CD4-positive, alpha-beta memory T cell (primary cell): ENCODE data around the gene FAIM2. TPM values are rescaled to one million over a fixed set of nuclear protein-coding genes. Genes with fewer than 3 reads are reported as not detected.
A peak's percentile ranks its signal among the peaks of the same experiment; 100 is the strongest.

ENCODE experiments used
- CTCF ChIA-PET: fragments of 350-600 bp; sonication (Branson Sonifier 250); formaldehyde crosslinking; loops from one replicate; lab custom pipeline; 2021; ENCODE audit warnings: inconsistent platforms; ENCODE audit not compliant: partially characterized antibody; lab: Charles Lee
- POLR2A ChIA-PET: fragments of 350-600 bp; sonication (Branson Sonifier 250); formaldehyde crosslinking; loops from one replicate; lab custom pipeline; 2021; ENCODE audit not compliant: partially characterized antibody; lab: Charles Lee
- DNase-seq, 5 donors: peaks; one replicate each; pipeline versions ENCODE4 v3.0.0 to v3.0.0-alpha.2; 2020 to 2022; ENCODE audit warnings: mixed read lengths in 1 of 5
- H3K27ac ChIP-seq: one replicate; pipeline ENCODE4 v1.7.0; 2013; ENCODE audit warnings: low read depth, low read length
- H3K27me3 ChIP-seq: 2 replicates; pipeline ENCODE4 v1.7.0; 2013; ENCODE audit warnings: mild to moderate bottlenecking, low read length, moderate library complexity; ENCODE audit not compliant: insufficient read depth
- H3K36me3 ChIP-seq: 2 replicates; pipeline ENCODE4 v1.7.0; 2013; ENCODE audit warnings: mild to moderate bottlenecking, low read length, moderate library complexity; ENCODE audit not compliant: insufficient read depth
- H3K4me1 ChIP-seq: 2 replicates; pipeline ENCODE4 v1.7.0; 2013; ENCODE audit warnings: mild to moderate bottlenecking, low read length, moderate library complexity; ENCODE audit not compliant: insufficient read depth
- H3K4me3 ChIP-seq, 2 donors: one replicate each; pipeline ENCODE4 v1.7.0; 2013; ENCODE audit warnings: low read length in 2 of 2, mild to moderate bottlenecking in 1 of 2
- H3K9me3 ChIP-seq, 2 donors: one replicate each; pipeline ENCODE4 v1.7.0; 2013; ENCODE audit warnings: low read length in 2 of 2, control low read depth in 1 of 2; ENCODE audit not compliant: control insufficient read depth in 1 of 2
- H3K27ac Mint-ChIP-seq, 7 donors: one replicate each; pipeline ENCODE4 v1.8.0; 2020 to 2021; ENCODE audit warnings: mixed read lengths in 7 of 7, mild to moderate bottlenecking in 6 of 7, inconsistent platforms in 3 of 7, moderate library complexity in 3 of 7
- H3K27me3 Mint-ChIP-seq, 2 donors: one replicate each; pipeline ENCODE4 v1.8.0; 2020 to 2021; ENCODE audit warnings: mixed read lengths in 2 of 2
- H3K36me3 Mint-ChIP-seq, 2 donors: one replicate each; pipeline ENCODE4 v1.8.0; 2020 to 2021; ENCODE audit warnings: mixed read lengths in 2 of 2, inconsistent platforms in 1 of 2, mild to moderate bottlenecking in 1 of 2
- H3K4me1 Mint-ChIP-seq, 4 donors: one replicate each; pipeline ENCODE4 v1.8.0; 2020 to 2021; ENCODE audit warnings: mixed read lengths in 4 of 4, mild to moderate bottlenecking in 1 of 4
- H3K4me3 Mint-ChIP-seq, 8 donors: one replicate each; pipeline ENCODE4 v1.8.0; 2020 to 2021; ENCODE audit warnings: mixed read lengths in 8 of 8, mild to moderate bottlenecking in 7 of 8, moderate library complexity in 6 of 8, inconsistent platforms in 3 of 8
- H3K9me3 Mint-ChIP-seq, 8 donors: one replicate each; pipeline ENCODE4 v1.8.0; 2020 to 2021; ENCODE audit warnings: mixed read lengths in 8 of 8, mild to moderate bottlenecking in 5 of 8, inconsistent platforms in 3 of 8, moderate library complexity in 1 of 8
- intact Hi-C: fragments of 100-400 bp; cut with micrococcal nuclease; formaldehyde crosslinking; loops from one replicate; pipeline ENCODE4 v1.15.1; 2023
- polyA plus RNA-seq, 2 donors: library from polyadenylated mRNA; unstranded; fragments of 300-500 nt; fragmentation: Illumina TruSeq; gene quantifications; one replicate each; pipeline ENCODE4 v1.2.3, GENCODE V29; 2021
- total RNA-seq, 2 experiments: library from RNA; stranded (reverse); gene quantifications; one replicate each; pipeline ENCODE4 v1.2.3, GENCODE V29; 2021

FAIM2 gene
- total and polyA plus RNA-seq, 4 experiments from 2014 or later = 0.08 to 0.59 (median 0.17) TPM; not detected in 1

DNA sequence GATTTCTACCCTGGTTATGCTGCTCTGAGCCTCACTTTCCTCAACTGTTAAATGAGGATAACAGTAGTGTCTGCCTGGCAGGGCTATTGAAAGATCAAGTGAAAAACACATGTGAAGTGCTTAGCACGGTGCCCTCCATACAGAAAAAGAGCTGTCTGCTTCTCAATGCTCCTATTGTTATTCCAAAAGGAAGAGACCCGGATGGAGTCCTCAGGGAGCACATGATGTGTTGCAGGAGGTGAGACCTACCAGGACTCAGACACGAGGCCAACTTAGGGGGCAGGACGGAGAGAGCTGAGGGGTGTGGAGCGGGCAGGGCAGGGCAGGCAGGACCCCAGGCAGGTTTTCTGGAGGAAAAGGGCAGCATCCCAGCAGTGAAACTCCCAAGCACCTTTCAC, 8.9 kb downstream of the FAIM2 start:
- Mint-ChIP-seq H3K27ac (no peak overlapping the region), H3K36me3 (no peaks in the 10 kb centered on the region), H3K4me3 (no peak overlapping the region), H3K9me3 (no peaks in the 10 kb centered on the region), H3K4me1 (peaks cover 0 to 2% (median 0%) of the 10 kb centered on the region in 4 donors), H3K27me3 (peaks cover 0 to 3% of the 10 kb centered on the region in 2 donors)
- POLR2A ChIA-PET = no interaction called here
- Histone ChIP-seq H3K4me1 (no peaks in the 10 kb centered on the region), H3K27ac (no peak overlapping the region), H3K9me3 (no peaks in the 10 kb centered on the region), H3K4me3 (no peak overlapping the region), H3K27me3 (no peaks in the 10 kb centered on the region), H3K36me3 (no peaks in the 10 kb centered on the region)
- no peak for DNase-seq
- intact Hi-C loops = no loop called here
- CTCF ChIA-PET = no interaction called here

DNA sequence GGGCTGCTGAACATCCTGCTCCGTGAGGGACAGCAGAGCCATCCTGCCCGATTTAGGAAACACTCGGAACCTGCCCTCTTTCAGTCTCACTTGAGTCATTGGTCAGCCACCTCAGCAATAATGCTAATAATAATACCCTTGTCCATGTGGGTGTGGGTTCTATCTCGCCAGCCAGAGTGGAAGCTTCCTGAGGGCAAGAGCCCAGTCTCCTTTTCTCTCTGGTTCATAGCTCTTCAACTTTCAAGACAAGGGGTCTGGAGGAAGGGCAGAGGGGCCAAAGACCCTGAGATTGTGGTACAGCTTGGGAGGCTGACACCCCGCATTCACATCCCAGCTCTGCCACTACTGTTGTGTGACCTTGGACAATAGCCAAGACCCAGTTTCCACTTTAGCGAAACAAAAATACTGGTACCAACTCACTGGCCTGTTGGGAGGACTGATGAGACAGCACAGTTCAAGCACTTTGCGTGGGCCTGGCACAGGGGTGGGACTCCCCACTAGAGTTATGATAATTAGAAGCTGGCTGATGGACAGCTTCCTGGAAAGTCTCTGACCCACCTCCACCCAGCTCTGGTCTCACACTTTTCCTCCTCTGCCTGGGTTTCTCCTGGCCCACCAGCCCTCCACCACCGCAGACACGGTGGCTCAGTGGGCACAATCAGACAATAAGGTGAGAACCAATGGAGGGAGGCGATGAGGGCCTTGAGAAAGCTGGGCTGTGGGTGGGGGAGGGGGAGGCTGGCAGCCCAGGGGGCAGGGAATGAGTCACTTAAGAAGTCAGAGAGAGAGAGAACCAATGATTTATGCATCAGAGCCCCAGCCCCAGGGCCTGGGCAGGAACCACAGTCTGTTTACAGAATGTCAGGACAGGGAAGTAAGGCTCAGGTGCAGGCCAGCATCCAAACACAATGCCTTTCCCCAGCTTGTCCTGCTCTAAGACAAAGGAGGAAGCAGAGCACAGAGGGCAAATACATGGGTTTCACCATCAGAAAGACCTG, 9.6 kb downstream of the FAIM2 start:
- H3K9me3 Mint-ChIP-seq = no peaks in the 10 kb centered on the region
- POLR2A ChIA-PET = no interaction called here
- intact Hi-C loops = no loop called here
- H3K27ac Mint-ChIP-seq = no peak overlapping the region
- peaks cover 0 to 2% (median 0%) of the 10 kb centered on the region in 4 donors for H3K4me1 Mint-ChIP-seq
- no peaks in the 10 kb centered on the region for H3K9me3 ChIP-seq
- no peak for DNase-seq
- H3K4me3 Mint-ChIP-seq = no peak overlapping the region
- H3K36me3 ChIP-seq = no peaks in the 10 kb centered on the region
- CTCF ChIA-PET = interaction anchor here (0.7 kb wide), 1 partner anchor 73 kb away, joined by 3 read pairs; no protein-coding TSS in a partner anchor
- H3K27ac ChIP-seq = no peak overlapping the region
- H3K27me3 ChIP-seq = no peaks in the 10 kb centered on the region
- peaks cover 0 to 3% of the 10 kb centered on the region in 2 donors for H3K27me3 Mint-ChIP-seq
- H3K36me3 Mint-ChIP-seq = no peaks in the 10 kb centered on the region
- H3K4me3 ChIP-seq = no peak overlapping the region
- no peaks in the 10 kb centered on the region for H3K4me1 ChIP-seq

- intact Hi-C loops = no loop called here
- Mint-ChIP-seq H3K27ac (peak overlapping the region in 2 of 7 donors; percentile 2 to 30), H3K9me3 (no peaks in the 10 kb centered on the region), H3K27me3 (no peaks in the 10 kb centered on the region), H3K36me3 (no peaks in the 10 kb centered on the region), H3K4me3 (no peak overlapping the region), H3K4me1 (peaks cover 0 to 2% (median 0%) of the 10 kb centered on the region in 4 donors)
- no peaks in the 10 kb centered on the region for H3K9me3 ChIP-seq
- no peaks in the 10 kb centered on the region for H3K4me1 ChIP-seq
- no peak for DNase-seq
- no peaks in the 10 kb centered on the region for H3K36me3 ChIP-seq
- no peaks in the 10 kb centered on the region for H3K27me3 ChIP-seq
- H3K4me3 ChIP-seq = no peak overlapping the region
- H3K27ac ChIP-seq = no peak overlapping the region
- ChIA-PET POLR2A (no interaction called here), CTCF (no interaction called here)
These were observed 10.9 kb downstream of the FAIM2 start for GRCh38 chr12:49892732-49893317.

DNA sequence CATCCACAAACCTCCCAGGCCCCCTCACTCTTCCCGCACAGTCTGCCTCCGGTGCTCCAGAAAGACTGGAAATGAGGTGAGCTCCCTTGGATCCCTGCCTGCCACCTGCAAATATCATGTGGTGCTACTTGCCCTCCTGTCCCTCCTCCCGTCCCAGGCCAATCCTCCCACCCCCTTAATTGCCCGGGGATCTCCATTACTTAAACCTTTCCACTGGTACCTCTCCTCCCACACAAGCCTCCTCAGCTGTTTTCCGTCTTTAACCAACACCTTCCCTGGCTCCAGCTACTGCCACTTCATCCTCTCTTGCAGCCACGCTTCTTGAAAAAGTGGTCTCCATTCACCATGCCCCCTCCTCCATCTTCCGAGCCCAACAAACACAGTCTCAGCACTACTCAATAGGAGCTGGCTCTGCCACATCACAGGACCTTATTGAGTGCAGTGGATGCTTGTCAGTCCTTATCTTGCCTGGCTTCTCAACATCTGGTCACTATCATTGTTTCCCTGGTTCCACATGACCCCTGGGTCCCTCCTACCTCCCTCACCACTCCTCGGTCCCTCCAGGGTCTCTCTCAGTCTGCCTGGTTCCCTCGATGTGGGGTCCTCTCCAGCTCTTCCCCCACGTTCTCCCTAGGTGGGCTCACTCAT, 11.5 kb downstream of the FAIM2 start:
- ChIA-PET POLR2A (no interaction called here), CTCF (no interaction called here)
- no peaks in the 10 kb centered on the region for H3K27me3 Mint-ChIP-seq

DNA sequence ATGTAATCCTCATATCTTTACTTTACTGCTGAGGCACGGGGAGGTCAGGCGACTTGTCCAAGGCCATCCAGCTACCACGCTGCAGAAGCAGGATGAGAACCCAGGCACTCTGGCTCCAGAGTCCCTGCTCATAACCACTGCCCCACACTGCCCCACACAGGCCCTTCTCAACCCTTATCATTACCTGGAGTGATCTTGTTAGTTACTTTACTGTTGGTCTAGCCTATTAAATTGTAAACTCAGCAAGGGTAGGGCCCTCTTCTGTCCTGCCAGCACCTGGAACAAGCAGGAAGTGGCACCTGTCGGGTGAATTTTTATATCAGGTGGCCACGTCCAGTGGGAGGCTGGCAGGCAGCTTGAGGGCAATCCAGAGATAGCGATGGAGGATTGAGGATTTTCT, 12.2 kb downstream of the FAIM2 start:
- no peaks in the 10 kb centered on the region for H3K9me3 ChIP-seq
- Mint-ChIP-seq H3K9me3 (no peaks in the 10 kb centered on the region), H3K27ac (peak overlapping the region in 1 of 7 donors; percentile 53), H3K36me3 (no peaks in the 10 kb centered on the region), H3K27me3 (peaks cover 3% of the 10 kb centered on the region in 2 donors), H3K4me1 (peaks cover 0 to 2% (median 0%) of the 10 kb centered on the region in 4 donors), H3K4me3 (no peak overlapping the region)
- no peaks in the 10 kb centered on the region for H3K36me3 ChIP-seq
- no peak overlapping the region for H3K27ac ChIP-seq
- intact Hi-C loops = no loop called here
- DNase-seq = no peak
- H3K27me3 ChIP-seq = no peaks in the 10 kb centered on the region
- H3K4me1 ChIP-seq = no peaks in the 10 kb centered on the region
- no peak overlapping the region for H3K4me3 ChIP-seq
- ChIA-PET POLR2A (no interaction called here), CTCF (no interaction called here)

More for the DNA sequence above, 11.5 kb downstream of the FAIM2 start:
- H3K36me3 ChIP-seq = no peaks in the 10 kb centered on the region
- no peaks in the 10 kb centered on the region for H3K9me3 ChIP-seq
- H3K9me3 Mint-ChIP-seq = no peaks in the 10 kb centered on the region
- no peak overlapping the region for H3K4me3 ChIP-seq
- peak overlapping the region in 3 of 7 donors; percentile 2 to 68 (median 54) for H3K27ac Mint-ChIP-seq
- no peaks in the 10 kb centered on the region for H3K4me1 ChIP-seq
- intact Hi-C loops = no loop called here
- peaks cover 0 to 2% (median 0%) of the 10 kb centered on the region in 4 donors for H3K4me1 Mint-ChIP-seq
- DNase-seq = no peak
- H3K27me3 ChIP-seq = no peaks in the 10 kb centered on the region
- no peak overlapping the region for H3K27ac ChIP-seq
- H3K4me3 Mint-ChIP-seq = peak overlapping the region in 1 of 8 donors; percentile 7
- H3K36me3 Mint-ChIP-seq = no peaks in the 10 kb centered on the region

- no peak overlapping the region for H3K4me3 ChIP-seq
- intact Hi-C loops = no loop called here
- H3K27me3 ChIP-seq = no peaks in the 10 kb centered on the region
- H3K9me3 Mint-ChIP-seq = no peaks in the 10 kb centered on the region
- H3K36me3 Mint-ChIP-seq = no peaks in the 10 kb centered on the region
- no peak overlapping the region for H3K4me3 Mint-ChIP-seq
- H3K9me3 ChIP-seq = no peaks in the 10 kb centered on the region
- H3K27ac ChIP-seq = no peak overlapping the region
- H3K27me3 Mint-ChIP-seq = peaks cover 3% of the 10 kb centered on the region in 2 donors
- peak overlapping the region in 1 of 7 donors; percentile 27 for H3K27ac Mint-ChIP-seq
- no peaks in the 10 kb centered on the region for H3K4me1 ChIP-seq
- ChIA-PET CTCF (no interaction called here), POLR2A (no interaction called here)
- no peak for DNase-seq
- H3K36me3 ChIP-seq = no peaks in the 10 kb centered on the region
- H3K4me1 Mint-ChIP-seq = peaks cover 0 to 2% (median 0%) of the 10 kb centered on the region in 4 donors
These were observed 12.7 kb downstream of the FAIM2 start for GRCh38 chr12:49891012-49891411.

GRCh38 chr12:49890096-49890461, 13.6 kb downstream of the FAIM2 start:
- Histone ChIP-seq H3K9me3 (no peaks in the 10 kb centered on the region), H3K4me3 (no peak overlapping the region), H3K36me3 (no peaks in the 10 kb centered on the region), H3K4me1 (no peaks in the 10 kb centered on the region), H3K27ac (no peak overlapping the region), H3K27me3 (no peaks in the 10 kb centered on the region)
- Mint-ChIP-seq H3K4me3 (no peak overlapping the region), H3K36me3 (no peaks in the 10 kb centered on the region), H3K27me3 (peaks cover 3 to 6% of the 10 kb centered on the region in 2 donors), H3K9me3 (no peaks in the 10 kb centered on the region), H3K27ac (peak overlapping the region in 2 of 7 donors; percentile 27 to 39), H3K4me1 (peaks cover 0 to 2% (median 0%) of the 10 kb centered on the region in 4 donors)
- intact Hi-C loops = no loop called here
- POLR2A ChIA-PET = interaction anchor here (1.0 kb wide), 1 partner anchor 9 kb away, joined by 4 read pairs; no protein-coding TSS in a partner anchor
- CTCF ChIA-PET = no interaction called here
- DNase-seq = no peak
